Fibroblast of skin of left quadriceps (primary cell): ENCODE data around the gene PDE8B.

ENCODE experiments used
- DNase-seq, 2 experiments: peaks; one replicate each; pipeline ENCODE4 v3.0.0-alpha.2; 2013; ENCODE audit warnings: low read depth in 2 of 2

Gene PDE8B

DNA sequence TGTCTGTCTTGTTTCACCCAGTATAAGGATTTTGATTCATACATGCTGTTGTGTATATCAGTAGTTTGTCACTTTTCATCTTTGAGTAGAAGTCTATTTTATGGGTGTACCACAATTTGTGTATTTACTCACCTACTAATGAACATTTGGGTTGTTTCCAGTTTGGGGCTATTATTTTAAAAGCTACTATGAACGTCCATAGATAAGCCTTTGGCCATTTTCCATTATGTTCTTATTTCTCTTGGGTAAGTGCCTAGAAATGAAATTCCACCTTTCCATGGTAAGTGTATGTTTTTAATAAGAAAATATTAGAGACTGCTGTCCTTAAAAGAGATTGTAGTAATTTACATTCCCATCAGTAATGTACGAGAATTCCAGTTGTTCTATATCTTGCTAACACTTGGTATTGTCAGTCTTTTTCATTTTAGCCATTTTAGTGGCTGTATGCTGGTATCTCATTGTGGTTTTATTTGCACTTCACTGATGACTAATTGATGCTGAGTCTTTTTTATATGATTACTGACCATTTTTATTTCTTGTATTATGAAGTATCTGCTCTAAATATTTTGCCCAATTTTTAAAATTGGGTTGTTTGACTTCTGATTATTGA is 17.9 kb upstream of the PDE8B start:
- no peak for DNase-seq

DNA sequence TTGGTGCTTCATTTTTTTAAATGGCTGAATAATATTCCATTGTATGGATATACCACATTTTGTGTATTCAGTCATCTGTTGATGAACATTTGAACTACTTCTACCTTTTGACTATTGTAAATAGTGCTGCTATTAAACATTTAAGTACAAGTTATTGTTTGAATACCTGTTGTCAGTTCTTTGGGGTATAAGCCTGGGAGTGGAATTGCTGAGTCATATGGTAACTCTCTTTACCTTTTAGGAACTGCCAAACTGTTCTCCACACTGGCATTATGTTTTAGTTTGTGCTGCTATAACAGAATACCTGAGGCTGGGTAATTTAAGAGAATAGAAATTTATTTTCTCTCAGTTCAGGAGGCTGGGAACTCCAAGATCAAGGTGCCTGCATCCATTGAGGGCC is 15.7 kb upstream of the PDE8B start:
- no peak for DNase-seq

DNA sequence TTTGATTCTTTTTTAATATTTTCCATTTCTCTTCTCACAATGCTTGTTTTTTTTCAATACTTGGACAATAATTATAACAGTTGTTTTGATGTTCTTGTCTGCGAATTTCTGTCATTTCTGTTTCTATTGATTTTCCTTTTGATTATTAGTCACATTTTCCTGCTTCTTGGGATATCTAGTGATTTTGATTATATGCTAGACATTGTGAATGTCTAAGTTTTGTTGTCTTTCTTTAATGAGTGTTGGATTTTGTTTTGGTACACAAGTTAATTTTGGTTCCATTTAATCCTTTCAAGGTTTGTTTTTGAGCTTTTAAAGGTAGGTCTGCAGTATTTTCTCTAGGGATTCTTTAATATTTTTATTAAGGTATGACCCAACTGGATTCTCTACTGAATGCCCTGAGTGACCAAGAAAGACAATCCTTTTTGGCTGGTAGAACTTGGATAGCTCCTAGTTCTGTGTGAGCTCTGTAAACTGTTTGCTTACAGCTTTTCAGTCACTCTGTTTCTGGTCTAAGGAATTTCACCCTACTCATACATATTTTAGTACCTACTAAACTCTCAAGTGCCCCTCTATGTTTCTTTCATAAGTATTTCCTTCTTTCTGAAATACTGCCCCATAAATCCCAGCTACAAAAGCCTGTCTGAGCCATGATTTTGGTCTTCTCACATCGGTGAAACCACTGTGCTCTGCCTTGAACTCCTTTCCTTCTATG is 12.5 kb upstream of the PDE8B start:
- DNase-seq = no peak

DNA sequence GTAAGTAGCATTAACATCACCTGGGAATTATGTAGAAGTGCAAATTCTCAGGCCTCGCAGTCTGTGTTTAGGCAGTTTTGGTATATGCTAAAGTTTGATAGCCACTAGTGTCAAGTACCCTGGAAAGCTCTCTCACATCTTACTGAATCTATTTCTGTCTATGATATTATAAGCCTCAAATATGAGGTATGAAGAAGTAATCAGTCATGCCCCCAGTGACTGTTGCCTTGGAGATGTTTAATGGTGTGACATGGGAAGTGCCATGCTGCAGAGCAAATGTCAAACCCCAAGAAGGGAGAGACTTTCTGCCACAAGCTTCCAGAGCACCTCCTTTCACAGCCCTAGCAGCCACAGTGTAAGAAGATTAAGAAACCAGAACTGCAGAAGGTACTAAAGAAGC is 9.8 kb upstream of the PDE8B start:
- DNase-seq = no peak

DNA sequence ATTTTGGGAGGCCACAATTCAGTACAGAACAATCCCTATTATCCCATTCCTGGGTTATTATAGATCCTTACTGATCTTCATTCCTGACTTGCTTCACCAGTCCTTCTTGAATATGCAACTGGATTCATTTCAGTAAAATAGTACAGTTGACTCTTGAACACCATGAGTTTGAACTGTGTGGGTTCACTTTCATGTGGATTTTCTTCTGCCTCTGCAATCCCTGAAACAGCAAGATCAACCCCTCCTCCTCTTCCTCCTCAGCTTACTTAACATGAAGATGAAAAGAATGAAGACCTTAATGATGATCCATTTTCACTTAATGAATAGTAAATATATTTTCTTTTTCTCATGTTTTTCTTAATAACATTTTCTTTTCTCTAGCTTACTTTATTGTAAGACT is 8.3 kb upstream of the PDE8B start:
- DNase-seq = no peak

DNA sequence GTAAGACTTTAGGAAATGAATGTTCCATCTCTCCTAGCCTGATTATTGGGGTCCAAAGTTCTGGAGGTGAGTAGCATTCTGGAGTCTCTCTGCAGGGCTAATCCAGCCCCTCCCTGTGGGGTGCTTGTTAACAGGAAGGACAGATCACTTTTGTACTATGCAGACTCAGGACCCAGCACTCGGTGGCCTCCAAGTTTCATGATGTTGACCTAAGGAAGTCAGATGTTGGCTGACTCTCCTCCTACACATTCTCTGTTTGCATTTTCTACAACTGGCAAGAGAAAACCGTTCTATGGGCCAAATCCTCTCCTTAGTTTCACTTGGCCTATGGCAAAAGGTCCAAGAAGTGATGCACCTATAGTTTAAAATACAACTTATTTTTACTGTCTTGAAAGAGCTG is 5.5 kb upstream of the PDE8B start:
- no peak for DNase-seq

DNA sequence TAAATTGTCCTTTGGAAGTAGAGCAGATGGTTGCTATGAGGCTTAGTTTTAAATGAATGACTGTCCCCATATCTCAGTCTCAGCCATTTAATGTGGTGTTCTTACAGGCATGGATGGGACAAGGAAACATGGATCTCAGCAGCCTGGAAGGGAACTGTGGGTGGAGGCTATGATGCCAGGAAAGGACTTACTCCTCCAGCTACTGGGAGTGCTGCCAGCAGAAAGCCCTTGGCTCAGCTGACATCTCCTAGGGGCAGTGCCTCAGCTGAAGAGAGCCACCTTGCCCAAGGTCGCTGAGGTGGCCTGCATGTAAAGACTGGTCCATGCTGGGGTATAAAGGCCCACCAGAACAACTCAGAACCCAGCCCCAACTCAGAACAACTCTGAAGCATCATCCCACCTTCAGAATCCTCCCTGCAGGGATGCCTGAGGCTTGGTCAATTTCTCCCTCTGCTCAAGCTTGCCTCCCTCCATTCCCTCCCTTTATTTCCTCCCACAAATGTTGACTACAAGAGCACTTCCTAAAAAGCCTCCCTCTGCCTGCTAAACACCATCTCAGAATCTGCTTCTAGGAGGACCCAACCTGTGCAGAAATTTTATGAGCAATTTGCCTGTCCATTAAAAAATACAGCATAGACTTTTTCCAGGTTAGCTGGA is 1.8 kb upstream of the PDE8B start:
- DNase-seq = no peak

DNA sequence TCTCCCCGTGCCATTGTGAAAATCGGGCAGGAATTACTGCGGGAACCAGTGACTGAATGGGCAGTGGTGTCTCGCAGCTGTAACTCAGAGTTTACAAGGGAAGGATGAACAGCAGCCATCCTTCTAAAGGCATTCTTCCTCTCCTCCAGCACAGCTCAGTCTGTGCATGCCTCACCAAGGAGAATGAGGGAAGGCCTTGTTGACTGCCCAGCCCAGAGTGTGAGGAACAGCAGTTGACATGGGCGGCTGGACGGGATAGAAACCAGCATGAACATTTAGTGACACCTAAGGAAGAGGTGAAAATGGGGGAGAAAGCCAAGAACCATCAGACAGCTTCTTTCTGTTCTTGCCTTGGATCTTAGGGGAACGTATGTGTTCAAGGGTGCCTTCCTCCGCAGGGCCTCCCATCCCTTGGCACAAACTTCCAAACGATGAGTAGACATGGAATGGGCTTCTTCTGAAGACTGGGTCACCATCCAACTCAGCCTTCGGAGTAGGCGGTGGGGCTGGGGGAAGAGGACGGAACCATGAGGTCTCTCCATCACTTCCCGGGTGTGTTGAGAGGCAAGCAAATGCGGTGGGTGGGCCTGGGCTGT is 887 bp upstream of the PDE8B start:
- no peak for DNase-seq

DNA sequence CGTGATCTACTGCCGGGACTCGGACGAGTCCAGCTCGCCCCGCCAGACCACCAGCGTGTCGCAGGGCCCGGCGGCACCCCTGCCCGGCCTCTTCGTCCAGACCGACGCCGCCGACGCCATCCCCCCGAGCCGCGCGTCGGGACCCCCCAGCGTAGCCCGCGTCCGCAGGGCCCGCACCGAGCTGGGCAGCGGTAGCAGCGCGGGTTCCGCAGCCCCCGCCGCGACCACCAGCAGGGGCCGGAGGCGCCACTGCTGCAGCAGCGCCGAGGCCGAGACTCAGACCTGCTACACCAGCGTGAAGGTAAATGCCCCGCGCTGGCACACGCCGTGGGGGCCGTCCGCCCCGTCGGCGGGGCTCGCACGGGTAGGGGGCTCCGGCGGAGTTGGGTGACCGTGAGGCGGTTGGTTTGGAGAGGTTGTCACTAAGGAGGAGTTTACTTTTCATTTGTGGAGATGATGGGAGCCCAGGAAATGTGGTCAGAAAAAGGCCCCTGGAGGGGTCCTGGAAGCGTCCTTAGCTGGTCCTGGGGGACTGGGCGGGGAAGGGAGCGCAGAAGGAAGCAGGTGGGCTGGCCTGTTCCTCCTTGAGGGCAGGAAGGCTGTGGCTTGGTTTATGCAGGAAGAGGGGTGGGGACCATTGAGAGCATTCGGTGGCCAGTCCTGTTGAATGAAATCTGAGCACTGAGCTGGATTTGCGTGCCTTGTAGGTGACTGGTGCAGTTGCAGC is 647 bp downstream of the PDE8B start:
- DNase-seq = no peak

DNA sequence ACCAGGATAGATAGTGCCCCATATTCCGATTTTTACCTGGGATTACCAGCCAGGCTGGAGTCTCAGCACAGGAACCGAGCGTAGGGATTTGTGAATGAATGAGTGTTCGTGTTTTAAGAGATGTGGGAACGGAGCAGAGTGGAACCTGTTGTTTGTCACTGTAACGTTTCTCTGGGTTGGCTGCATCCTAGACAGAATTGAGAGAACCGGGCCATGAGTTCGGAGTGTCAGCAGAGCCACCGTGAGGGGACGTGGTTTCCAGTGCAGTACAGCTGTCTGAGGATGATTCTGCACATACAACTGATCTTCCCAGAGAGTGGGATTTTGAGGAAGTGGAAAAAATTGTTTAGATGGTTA is 1.2 kb downstream of the PDE8B start:
- DNase-seq = no peak

DNA sequence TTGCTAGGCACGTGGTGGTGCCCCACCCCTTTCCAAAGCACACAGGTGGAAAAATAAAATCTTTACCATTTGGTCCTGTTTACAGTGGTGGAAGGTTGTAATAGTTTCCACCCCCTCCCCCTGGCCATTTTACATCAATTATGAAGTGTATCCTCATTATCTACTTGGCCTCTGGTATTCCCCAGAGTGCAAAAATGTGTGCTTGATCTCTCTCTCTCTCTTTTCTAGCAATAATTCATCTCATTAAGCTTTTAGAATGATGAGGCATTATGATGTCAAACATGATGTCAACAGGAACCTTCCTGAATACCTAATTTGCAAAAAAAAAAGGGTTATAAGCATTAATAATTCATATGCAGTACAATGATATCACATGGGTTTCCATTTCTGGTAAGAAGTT is 3.1 kb downstream of the PDE8B start:
- DNase-seq = no peak

DNA sequence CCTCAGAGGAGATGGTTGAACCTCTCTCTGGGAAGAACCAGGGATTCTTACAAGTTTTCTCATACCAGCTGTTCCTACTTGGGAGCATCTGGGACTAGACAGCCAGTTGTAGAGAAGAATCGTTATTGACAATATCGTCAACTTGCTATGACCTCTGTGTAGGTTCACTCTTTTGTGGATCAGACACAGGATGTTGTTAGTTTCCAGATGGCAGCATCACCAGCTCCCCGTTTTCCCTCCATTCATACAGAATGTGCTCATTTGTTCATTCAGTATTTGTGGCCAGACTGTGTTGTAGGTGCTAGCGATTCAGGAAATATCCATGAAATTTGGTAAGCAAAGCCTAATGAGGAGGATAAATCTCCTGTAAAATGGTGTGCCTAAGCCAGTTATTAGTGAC is 3.7 kb downstream of the PDE8B start:
- DNase-seq = no peak

DNA sequence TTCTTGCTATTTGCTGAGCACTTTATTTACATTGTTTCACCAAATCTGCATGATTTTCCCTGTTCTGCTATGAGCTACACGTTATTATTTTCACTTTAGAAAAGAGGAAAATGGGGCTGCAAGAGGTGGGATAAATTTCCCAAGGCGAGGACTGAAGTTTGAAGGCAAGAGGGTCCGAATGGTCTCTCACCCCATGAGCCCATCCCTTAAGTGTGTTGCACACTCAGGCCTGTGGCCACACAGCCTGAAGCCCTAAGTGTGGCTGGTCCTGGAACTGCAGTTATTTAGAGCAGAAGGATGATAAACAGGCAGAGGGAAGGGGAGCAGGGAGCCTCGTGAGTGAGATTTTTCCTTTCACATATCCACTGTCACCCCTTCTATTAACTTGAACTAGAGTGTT is 7.8 kb downstream of the PDE8B start:
- DNase-seq = no peak

DNA sequence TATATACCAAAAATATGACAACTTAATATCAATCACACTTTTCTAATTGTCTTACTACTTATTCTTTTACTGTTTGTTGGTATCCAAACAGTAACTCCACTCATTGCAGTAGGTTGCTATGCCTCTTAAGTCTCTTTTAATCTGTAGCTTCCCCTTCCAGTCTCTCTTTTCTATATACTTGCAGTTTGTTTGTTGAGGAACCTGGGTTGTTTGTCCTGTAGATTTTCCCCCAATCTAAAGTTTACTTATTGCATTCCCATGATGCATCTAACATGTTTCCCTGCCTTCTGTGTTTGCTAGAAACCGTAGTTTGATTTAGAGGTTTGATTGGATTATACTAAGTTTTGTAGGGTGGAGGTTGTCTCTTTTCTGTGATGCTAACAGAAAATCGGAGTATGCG is 10.6 kb downstream of the PDE8B start:
- DNase-seq = no peak

DNA sequence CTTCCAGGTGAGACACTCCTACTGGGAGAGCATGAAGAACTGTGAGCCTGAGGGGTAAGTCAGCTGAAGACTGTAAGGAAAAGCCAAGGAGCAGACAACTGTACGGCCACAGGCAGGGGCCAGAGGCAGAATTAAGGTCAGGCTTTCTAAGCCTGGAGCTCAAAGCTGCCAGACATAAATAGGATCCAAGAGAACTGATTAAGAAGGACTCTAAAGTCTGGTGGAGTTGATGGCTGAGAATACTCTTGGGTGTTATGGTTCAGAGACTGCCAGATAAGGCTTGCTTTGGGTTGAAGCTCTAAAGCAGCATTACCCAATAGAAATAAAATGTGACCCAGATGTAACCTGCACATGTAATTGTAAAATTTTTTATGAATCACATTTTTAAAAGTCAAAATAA is 12.2 kb downstream of the PDE8B start:
- DNase-seq = no peak

DNA sequence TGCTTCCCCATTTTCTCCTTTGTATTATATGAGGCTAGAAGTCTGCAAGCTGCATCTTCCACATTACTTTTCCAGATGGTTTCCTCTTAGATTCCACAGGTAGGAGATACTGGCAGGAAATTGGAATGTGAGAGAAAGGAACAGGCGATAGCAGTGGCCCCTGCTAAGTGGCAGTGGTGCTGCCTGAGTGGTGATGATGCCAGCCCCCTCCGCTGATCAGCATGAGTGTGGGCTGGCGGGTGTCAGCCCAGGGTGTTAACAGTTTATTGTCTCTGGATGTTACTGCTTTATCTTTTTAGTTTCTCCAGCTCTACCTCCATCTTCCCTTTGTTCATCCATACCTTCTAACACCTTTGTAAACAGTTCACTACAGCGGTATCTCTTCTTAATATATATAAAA is 13.2 kb downstream of the PDE8B start:
- DNase-seq = no peak

DNA sequence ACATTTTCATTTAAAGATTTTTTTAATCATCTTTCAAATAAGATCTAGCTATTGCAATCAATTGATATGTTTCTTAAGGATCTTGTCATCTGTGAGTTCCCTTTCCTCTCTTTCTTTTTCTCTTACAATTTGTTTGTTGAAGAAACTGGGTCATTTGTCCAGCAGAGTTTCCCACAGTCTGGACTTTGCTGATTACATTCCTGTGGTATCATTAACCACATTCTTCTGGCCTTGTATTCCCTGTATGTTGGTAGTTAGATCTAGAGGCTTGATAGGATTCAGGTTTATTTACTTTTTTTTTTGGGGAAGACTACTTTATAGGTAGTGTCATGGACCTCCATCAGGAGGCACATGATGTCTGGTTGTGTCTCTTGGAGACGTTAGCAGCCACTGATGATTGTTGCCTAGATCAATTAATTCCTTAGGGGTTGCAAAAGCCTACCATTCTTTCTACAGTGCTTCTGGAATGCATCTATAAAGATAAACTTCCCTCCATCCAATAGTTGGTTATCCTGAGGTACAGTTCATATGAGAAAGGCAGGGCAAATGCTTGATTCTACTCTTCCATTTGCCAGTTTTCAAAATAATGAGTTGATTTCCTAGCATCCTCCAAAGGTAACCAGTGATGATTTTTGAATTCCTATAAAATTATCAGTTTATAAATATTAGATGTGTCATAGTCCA is 14.3 kb downstream of the PDE8B start:
- no peak for DNase-seq

DNA sequence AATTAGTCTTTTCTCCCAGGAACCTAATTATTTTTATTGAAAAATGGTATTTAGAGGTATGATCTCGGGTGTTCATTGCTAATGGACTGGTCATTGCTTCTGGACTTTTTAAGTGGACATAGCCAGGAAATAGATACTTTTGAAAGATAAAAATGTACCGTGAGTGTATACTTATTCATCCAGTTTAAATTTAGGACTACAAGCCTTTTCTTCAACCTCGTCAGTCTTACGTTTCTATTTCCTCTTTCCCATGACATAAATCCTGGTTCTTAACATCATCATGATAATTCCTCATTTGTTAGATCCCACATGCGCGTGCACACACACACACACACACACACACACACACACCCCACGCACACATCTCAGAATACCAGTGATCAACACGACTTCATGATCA is 15.1 kb downstream of the PDE8B start:
- DNase-seq = no peak

DNA sequence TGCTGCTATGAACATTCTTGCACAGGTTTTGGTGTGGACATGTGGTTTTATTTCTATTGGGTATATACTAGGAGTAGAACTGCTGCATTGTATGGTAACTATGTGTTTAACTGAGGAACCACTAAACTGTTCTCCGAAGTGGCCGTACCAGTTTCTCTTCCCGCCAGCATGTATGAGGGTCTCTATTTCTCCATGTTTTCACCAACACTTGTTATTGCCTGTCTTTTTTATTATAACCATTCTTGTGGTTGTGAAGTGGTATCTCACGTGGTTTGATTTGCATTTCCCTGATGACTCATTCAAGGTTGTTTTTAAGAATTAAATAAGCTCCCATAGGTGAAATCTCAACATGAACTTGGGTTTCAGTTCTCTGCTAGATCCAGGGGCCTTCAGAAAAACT is 19.4 kb downstream of the PDE8B start:
- no peak for DNase-seq

DNA sequence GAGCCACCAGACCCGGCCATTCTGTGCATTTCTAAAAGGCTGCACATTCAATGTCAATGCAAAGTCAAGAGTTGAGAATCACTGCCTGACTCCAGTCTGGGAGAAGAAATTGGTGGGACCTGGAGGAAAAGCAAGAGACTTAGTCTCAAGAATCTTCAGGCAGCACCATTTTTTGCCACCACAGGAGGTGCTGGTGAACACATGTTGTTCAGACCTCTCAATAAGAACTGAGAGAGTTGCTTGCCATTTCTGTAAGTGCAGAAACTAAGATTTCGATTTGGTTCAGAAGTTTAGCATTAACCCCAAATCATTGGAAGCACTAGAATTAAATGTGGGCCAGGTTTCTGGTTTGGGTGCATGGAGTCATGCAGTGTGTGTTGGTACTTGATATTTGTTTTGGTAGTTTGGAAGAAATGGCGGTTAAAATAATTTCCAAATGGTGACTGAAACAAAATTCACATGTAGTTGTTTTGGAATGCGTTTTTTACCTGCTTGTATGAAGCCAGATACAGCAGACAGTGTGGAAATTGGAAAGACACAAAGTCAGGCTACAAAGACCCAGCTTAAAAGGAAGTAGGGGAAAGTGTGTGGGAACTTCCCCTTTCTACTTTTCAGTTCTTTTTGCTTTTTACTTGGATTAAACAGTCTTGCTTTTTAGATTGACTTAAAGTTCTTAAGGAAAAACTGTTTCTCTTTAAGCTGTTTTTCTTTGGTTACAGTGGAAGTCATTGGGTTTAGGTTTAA is 20.4 kb downstream of the PDE8B start:
- no peak for DNase-seq

DNA sequence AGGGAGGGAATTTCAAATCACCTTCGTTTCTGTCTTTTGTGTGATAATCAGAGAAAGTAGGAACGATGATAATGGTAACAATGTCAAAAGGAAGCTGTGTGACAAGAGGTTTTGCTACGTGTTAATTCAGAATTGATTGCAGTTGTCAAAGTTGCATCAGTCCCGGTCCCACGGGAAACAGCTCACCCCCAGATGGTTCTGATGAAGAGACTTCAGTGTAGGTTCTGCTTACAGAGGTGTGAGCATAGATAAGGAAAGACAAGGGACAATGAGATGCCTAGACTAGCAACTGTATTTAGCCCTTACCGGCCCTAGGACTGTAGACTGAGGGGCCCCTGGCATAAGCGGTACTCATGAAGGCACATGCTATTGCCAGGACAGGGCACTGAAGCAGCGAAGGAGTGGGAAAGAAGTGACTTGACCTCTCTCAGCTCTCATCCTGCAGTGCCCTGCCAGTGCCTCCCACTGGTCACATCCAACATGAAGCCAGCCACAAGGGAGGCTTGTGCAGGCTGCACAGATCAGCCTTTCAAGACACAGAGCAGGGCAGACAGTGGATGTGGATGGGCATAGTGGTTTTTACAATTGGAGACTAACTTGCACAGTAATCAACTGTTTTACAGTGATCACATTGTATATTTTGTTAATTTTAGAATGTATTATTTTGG is 21.1 kb downstream of the PDE8B start:
- DNase-seq = no peak
